GM19238 (cell line): ENCODE data around the gene SCAI.
"Not testable (repeated sequence)": the region's sequence is repeated elsewhere in the genome, so short reads cannot be mapped to it uniquely, and the experiment has no call there.

Experiments used
- DNase-seq: peaks from one replicate; pipeline ENCODE4 v3.0.0; 2011; ENCODE audit warnings: low spot score; ENCODE audit not compliant: insufficient read length

Gene SCAI

GRCh38 chr9:125028041-125028440 is 115.3 kb downstream of the SCAI start:
- no peak for DNase-seq

GRCh38 chr9:125024917-125025316 is 118.4 kb downstream of the SCAI start:
- no peak for DNase-seq

GRCh38 chr9:125021069-125021468 is 122.3 kb downstream of the SCAI start:
- DNase-seq, result no peak

DNA sequence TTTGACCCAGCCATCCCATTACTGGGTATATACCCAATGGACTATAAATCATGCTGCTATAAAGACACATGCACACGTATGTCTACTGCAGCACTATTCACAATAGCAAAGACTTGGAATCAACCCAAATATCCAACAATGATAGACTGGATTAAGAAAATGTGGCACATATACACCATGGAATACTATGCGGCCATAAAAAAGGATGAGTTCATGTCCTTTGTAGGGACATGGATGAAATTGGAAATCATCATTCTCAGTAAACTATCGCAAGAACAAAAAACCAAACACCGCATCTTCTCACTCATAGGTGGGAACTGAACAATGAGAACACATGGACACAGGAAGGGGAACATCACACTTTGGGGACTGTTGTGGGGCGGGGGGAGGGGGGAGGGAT is 127.7 kb downstream of the SCAI start:
- not testable (repeated sequence) for DNase-seq

DNA sequence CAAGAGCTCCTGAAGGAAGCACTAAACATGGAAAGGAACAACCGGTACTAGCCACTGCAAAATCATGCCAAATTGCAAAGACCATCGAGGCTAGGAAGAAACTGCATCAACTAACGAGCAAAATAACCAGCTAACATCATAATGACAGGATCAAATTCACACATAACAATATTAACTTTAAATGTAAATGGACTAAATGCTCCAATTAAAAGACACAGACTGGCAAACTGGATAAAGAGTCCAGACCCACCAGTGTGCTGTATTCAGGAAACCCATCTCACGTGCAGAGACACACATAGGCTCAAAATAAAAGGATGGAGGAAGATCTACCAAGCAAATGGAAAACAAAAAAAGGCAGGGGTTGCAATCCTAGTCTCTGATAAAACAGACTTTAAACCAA is 131.3 kb downstream of the SCAI start:
- DNase-seq, result not testable (repeated sequence)

GRCh38 chr9:125008599-125008998 is 134.7 kb downstream of the SCAI start:
- no peak for DNase-seq

DNA sequence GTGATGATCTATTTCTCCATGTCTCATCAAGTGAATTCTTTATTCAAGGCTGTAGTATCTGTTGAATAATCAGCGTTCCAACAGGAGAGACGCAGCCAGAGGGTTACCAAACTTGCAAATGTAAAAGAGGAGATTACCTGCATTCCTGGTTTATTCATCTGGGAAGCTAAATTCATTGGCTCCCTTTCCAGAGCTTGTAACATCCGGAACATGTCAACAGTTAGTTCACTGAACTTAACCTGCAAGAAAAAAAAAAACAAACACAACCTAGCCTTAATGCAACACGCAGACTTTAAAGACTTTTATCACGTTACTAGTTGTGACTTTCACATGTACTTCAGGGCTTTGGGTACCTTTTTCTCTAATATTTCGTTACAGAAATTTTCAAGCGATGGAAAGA is 140.0 kb downstream of the SCAI start:
- DNase-seq, result no peak

- no peak for DNase-seq
These were observed 159.6 kb downstream of the SCAI start for GRCh38 chr9:124983698-124984097.

DNA sequence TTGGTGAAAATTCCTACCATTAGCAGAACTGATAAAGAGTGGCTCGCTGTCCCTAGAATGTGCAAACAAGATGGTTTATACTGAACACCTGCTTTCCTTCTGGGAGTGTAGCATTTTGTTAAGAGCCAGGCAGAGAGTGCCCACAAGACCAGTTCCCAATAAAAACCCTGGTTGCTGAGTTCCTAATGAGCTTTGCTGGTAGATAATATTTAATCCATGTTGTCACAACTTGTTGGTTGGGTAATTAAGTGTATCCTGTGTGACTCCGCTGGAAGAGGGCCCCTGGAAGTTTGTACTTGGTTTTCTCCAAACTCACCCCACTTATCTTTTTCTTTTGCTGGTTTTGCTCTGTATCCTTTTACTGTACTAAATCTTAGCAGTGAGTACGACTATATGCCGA is 162.9 kb downstream of the SCAI start:
- no peak for DNase-seq

DNA sequence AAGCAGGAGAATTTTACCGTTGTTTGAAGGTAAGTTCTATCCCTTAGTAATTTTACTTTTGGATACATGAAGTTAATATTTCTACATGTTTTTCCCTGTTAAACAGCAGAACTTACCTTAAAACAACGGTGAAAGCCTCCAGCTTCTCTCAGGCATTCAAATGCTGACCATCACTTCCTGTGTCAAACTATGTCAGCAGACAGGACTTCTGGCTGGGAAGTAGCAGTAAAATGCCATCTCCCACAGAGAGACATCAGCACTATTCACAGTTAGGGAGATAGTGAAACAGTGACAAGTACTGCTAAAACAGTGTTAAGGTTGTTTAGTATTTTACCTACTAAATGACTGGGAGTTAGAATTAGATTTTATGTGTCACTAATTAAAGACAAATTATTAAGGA is 168.2 kb downstream of the SCAI start:
- no peak for DNase-seq

GRCh38 chr9:124973807-124974206 is 169.5 kb downstream of the SCAI start:
- no peak for DNase-seq

GRCh38 chr9:124972241-124972770 is 171.0 kb downstream of the SCAI start:
- DNase-seq, result no peak

DNA sequence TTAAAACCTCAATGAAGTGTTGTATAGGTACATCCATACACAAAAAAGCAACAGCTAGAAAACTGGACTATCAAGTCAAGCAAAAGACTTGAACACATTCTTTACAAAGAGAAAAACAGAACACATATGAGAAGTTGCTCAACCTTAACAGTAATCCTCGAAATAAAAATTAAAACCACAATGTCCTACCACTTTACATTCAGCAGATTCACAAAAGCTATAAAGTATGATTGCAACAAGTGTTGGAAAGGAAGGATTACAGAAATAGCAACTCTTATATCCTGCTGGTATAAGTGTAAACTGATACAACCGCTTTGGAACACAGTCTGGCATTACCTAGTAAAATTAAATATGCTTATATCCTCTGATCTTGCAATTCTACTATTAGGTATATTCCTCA is 173.9 kb downstream of the SCAI start:
- DNase-seq, result no peak

DNA sequence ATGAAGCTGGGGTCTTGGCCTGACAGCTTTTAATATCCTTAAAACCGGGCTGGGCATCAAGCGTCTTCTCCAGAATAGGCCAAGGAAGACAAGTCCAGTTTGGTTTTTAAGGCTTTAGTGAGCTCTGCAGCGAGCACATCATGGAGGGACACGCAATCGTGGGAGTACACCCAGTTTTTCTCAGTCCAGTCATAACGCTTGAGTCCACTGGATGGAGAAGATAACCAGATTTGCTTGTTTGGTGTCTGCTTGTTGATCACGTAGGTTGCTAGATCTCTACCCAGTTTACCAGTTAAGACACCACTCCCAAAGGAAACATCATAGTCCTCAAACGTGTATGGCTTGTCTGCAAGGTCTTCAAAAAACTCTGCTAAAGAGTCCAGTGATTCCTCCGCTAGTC is 175.1 kb downstream of the SCAI start:
- DNase-seq, result no peak

DNA sequence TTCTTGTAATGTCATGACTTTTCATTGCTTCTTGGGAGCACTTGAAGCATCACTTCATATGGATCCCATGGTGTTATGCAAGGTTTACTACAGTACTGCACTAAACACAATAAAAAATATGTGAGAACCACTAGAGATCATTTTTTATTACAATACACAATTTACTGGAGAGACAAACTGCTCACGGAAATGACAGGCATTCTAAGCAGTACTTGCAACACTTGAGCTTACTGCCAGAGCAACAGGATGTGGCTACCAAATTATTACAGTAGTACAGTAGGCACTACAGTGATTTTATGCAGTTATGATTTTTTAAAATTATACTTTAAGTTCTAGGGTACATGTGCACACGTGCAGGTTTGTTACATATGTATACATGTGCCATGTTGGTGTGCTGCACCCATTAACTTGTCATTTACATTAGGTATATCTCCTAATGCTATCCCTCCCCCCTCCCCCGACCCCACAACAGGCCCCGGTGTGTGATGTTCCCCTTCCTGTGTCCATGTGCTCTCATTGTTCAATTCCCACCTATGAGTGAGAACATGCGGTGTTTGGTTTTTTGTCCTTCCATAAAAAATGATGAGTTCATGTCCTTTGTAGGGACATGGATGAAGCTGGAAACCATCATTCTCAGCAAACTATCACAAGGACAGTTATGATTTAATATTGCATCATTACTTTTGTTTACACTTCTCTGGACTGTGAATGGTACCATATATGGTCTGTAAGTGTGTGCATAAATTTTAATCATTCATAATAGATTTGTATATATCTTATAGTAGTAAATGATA is 177.4 kb downstream of the SCAI start:
- DNase-seq, result not testable (repeated sequence)

DNA sequence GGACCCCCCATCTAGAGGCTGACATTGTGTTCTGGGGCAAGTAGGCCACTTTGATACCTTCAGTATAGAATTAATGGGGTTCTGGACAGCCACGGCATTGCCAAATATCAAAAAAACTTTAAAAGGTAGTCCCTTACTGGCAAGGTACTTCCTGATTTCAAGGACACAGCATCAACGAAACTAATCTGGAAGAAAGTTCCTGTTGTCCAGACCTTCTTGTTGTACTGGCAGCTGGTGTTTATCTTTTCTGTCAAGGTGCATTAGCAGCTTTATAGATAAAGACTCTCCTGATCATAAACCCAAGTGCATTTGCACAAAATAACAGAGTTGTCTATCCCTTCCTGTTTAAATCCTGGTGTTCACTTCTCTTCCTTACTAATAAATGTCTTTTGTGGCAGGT is 178.7 kb downstream of the SCAI start:
- DNase-seq, result no peak

DNA sequence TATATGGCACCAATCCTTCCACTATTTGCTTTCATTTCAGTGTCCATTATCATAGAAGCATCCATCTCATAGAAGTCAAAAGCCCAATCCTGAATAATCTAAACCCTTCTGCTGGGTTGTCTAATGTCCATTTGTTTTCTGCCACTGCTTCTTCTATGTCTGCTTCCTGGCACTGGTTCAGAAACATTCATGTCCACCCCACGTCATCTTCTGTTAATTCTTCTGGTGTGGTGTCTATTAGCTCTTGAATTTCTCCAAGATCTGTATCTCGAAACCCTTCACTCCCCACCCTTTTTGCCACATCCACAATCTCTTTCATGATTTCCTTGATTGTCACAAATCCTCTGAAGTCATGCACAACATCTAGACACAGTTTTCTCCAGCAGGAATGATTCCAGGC is 179.3 kb downstream of the SCAI start:
- no peak for DNase-seq

GRCh38 chr9:124960409-124960752 is 182.9 kb downstream of the SCAI start:
- DNase-seq, result no peak

DNA sequence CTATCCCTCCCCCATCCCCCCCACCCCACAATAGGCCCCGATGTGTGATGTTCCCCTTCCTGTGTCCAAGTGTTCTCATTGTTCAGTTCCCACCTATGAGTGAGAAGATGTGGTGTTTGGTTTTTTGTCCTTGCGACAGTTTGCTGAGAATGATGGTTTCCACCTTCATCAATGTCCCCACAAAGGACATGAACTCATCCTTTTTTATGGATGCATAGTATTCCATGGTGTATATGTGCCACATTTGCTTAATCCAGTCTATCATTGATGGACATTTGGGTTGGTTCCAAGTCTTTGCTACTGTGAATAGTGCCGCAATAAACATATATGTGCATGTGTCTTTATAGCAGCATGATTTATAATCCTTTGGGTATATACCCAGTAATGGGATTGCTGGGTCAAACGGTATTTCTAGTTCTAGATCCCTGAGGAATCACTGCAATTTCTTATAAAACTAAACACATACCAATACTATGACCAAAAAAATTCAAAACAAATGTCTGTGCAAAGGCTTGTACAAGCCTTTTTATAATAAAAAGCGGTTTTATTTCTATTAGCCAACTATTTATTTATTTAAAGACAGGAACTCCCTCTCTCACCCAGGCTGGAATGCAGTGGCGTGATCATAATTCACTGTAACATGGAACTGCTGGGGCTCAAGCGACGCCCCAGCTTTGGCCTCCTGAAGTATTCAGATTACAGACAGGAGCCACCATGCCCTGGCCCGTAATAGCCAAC is 183.5 kb downstream of the SCAI start:
- not testable (repeated sequence) for DNase-seq

- DNase-seq, result no peak
These were observed 189.1 kb downstream of the SCAI start for GRCh38 chr9:124954255-124954654.

- DNase-seq, result no peak
These were observed 193.1 kb downstream of the SCAI start for GRCh38 chr9:124950050-124950718.

DNA sequence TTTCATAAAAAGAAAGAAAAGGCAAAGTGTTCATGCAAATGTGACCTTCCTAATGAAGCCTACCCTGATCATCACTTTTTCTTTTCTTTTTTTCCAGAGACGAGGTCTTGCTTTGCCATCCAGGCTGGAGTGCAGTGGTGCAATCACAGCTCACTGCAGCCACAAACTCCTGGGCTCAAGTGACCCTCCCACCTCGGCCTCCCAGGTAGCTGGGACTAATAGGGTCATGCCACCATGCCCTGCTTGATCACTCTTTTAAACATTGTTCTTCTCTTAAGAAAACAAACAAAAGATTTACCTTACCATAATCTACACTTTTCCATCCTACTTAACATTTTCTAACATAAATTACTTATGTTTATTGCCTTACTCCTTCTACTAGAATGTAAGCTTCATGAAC is 193.9 kb downstream of the SCAI start:
- no peak for DNase-seq
